Neuron (in vitro differentiated cells): ENCODE results near the gene SIN3A.
"Not testable (repeated sequence)": the region's sequence is repeated elsewhere in the genome, so short reads cannot be mapped to it uniquely, and the experiment has no call there.

Experiments
- H2AFZ ChIP-seq: one replicate; pipeline ENCODE4 v1.6.1; 2013; ENCODE audit warnings: low read depth, mild to moderate bottlenecking, inconsistent platforms, low read length, moderate library complexity
- H3K27me3 ChIP-seq: one replicate; pipeline ENCODE4 v1.6.1; 2013; ENCODE audit warnings: low read length; ENCODE audit not compliant: insufficient read depth
- H3K36me3 ChIP-seq: one replicate; pipeline ENCODE4 v1.6.1; 2013; ENCODE audit warnings: low read length; ENCODE audit not compliant: insufficient read depth
- H3K4me1 ChIP-seq: one replicate; pipeline ENCODE4 v1.6.1; 2013; ENCODE audit warnings: low read length; ENCODE audit not compliant: insufficient read depth
- H3K4me3 ChIP-seq: 2 replicates; pipeline ENCODE4 v1.5.1; 2013; ENCODE audit warnings: mild to moderate bottlenecking, low read length, moderate library complexity
- H3K9me3 ChIP-seq: one replicate; pipeline ENCODE4 v1.6.1; 2013; ENCODE audit warnings: low read length

The SIN3A gene

DNA sequence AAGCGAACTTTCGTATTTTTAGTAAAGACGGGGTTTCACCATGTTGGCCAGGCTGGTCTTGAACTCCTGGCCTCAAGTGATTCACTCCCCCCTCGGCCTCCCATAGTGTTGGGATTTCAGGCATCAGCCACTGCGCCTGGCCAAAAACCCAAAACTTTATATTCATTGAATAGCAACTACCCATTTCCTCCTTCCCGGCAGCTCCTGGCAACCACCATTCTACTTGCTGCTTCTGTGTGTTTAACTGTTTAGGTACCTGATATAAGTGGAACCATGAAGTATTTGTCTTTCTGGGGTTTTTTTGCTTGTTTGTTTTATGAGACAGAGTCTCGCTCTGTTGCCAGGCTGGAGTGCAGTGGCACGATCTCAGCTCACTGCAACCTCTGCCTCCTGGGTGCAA is 107.5 kb downstream of the SIN3A start:
- not testable (repeated sequence) for H3K27me3 ChIP-seq, H2AFZ ChIP-seq, H3K4me3 ChIP-seq, H3K9me3 ChIP-seq
- peaks cover 14% of the 10 kb centered on the region for H3K36me3 ChIP-seq
- peaks cover 15% of the 10 kb centered on the region for H3K4me1 ChIP-seq

GRCh38 chr15:75342221-75342620 is 109.3 kb downstream of the SIN3A start:
- Histone ChIP-seq H3K27me3 (no peaks in the 10 kb centered on the region), H3K36me3 (peaks cover 18% of the 10 kb centered on the region), H3K9me3 (no peaks in the 10 kb centered on the region), H3K4me3 (no peak overlapping the region), H2AFZ (no peak overlapping the region), H3K4me1 (peaks cover 4% of the 10 kb centered on the region)

GRCh38 chr15:75339531-75340240 is 111.8 kb downstream of the SIN3A start:
- no peaks in the 10 kb centered on the region for H3K9me3 ChIP-seq
- peaks cover 18% of the 10 kb centered on the region for H3K36me3 ChIP-seq
- peaks cover 12% of the 10 kb centered on the region for H3K4me1 ChIP-seq
- H2AFZ ChIP-seq = no peak overlapping the region
- H3K27me3 ChIP-seq = no peaks in the 10 kb centered on the region
- H3K4me3 ChIP-seq = no peak overlapping the region

DNA sequence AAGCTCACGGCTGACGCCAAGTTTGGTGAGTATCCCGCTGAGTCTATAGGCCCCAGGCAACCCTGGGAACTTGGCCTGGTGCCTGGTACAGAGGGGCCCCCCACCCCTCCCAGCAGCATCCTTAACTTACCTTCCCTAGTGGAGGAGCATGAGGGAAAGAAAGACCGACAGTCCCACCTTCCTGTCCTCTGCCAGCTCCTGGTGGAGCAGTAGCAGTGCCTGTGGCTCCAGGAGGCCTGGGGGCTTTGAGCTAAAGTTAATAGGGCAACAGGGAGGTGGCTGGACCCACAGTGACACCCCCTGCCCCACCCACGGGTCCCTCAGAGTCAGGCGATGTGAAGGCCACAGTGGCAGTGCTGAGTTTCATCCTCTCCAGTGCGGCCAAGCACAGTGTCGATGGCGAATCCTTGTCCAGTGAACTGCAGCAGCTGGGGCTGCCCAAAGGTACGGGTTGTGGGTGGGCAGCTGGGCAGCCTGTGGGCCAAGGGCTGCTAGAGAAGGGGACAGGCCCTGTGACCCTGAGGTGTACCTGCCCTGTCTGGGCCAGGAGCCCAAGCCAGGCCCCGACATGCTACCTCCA is 112.7 kb downstream of the SIN3A start:
- H3K27me3 ChIP-seq = no peaks in the 10 kb centered on the region
- H3K4me3 ChIP-seq = no peak overlapping the region
- peaks cover 18% of the 10 kb centered on the region for H3K36me3 ChIP-seq
- no peaks in the 10 kb centered on the region for H3K9me3 ChIP-seq
- no peak overlapping the region for H2AFZ ChIP-seq
- H3K4me1 ChIP-seq = peaks cover 12% of the 10 kb centered on the region

- Histone ChIP-seq H3K4me1 (peaks cover 12% of the 10 kb centered on the region), H2AFZ (peak within 1 kb of the TSS; percentile 96), H3K9me3 (no peaks in the 10 kb centered on the region), H3K27me3 (no peaks in the 10 kb centered on the region), H3K4me3 (peak within 1 kb of the TSS; percentile 81), H3K36me3 (peaks cover 18% of the 10 kb centered on the region)
Observed at GRCh38 chr15:75335705-75336355, 115.7 kb downstream of the SIN3A start, which contains the start of gene COMMD4. Gene COMMD4 (plus strand): TSS chr15:75336063. CDS start chr15:75336090, 27 bp downstream.

DNA sequence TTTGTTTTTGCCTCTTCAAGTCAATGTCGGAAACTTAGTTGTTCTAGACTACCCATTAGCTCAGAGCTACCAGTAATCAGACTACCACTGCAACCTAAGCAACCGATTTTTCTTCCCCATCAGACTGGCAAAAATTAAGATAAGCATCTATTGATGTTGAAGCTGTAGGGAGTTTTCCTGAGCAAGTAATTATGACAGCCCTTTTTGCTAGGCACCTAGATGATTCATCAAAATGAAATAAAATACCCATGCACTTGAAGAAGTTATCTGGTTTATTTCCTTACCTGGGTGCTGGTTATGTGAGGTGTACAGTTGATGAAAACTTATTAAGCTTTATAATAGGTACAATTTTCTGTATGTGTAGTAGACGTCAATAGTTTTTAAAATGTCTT is 116.2 kb downstream of the SIN3A start:
- peaks cover 1% of the 10 kb centered on the region for H3K27me3 ChIP-seq
- H3K9me3 ChIP-seq = no peaks in the 10 kb centered on the region
- H3K4me1 ChIP-seq = peaks cover 12% of the 10 kb centered on the region
- H2AFZ ChIP-seq = peak overlapping the region; percentile 96
- peaks cover 17% of the 10 kb centered on the region for H3K36me3 ChIP-seq
- peak overlapping the region; percentile 81 for H3K4me3 ChIP-seq

DNA sequence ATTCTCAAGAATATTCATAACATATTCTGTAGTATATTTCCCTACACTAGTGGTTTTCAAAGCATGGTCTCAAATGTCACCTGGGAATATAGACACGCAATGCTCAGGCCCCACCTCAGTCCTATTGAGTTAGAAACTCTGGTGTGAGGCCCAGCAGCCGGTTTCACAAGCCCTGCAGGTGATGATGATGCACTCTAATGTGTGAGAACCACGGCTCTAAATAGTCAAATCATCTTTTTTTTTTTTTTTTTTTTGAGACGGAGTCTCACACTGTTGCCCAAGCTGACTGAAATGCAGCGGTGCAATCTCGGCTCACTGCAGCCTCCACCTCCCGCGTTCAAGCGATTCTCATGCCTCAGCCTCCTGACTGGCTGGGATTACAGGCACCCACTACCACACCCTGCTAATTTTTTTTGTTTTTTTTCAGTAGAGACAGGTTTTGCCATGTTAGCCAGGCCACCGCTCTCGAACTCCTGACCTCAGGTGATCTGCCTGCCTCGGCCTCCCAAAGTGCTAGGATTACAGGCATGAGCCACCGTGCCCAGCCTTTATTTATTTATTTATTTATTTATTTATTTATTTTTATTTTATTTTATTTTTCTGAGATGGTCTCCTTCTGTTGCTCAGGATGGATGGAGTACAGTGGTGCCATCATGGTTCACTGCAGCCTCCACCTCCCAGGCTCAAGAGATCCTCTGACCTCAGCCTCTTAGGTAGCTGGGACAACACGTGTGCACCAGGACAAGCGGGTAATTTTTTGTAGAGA is 117.7 kb downstream of the SIN3A start:
- H2AFZ ChIP-seq, H3K27me3 ChIP-seq, H3K36me3 ChIP-seq, H3K9me3 ChIP-seq, H3K4me3 ChIP-seq: not testable (repeated sequence)
- peaks cover 12% of the 10 kb centered on the region for H3K4me1 ChIP-seq

GRCh38 chr15:75332093-75332492 is 119.4 kb downstream of the SIN3A start:
- not testable (repeated sequence) for H3K4me3 ChIP-seq, H2AFZ ChIP-seq, H3K36me3 ChIP-seq, H3K9me3 ChIP-seq
- H3K27me3 ChIP-seq = peaks cover 11% of the 10 kb centered on the region
- H3K4me1 ChIP-seq = peaks cover 11% of the 10 kb centered on the region

DNA sequence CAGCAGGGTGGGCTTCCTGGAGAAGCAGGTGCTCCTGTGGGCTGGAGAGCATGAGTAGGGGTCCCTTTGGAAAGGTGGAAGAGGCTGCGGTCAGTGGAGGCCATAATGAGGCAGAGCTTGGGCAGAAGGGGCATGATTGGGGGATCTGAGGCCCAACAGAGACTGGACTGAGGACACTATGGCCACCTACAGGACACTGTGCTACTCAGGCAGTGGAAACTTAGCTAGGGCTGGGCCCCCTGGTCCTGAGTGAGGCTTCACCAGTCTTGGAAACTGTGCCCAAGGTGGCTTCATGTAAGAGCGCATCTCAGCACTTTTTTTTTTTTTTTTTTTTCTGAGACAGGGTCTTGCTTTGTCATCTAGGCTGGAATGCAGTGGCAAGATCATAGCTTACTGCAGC is 121.9 kb downstream of the SIN3A start:
- H3K9me3 ChIP-seq = no peaks in the 10 kb centered on the region
- H2AFZ ChIP-seq = no peak overlapping the region
- peaks cover 15% of the 10 kb centered on the region for H3K27me3 ChIP-seq

GRCh38 chr15:75328493-75329314 is 122.8 kb downstream of the SIN3A start:
- Histone ChIP-seq H3K4me3 (no peak overlapping the region), H3K27me3 (peaks cover 15% of the 10 kb centered on the region), H3K9me3 (no peaks in the 10 kb centered on the region), H2AFZ (no peak overlapping the region), H3K36me3 (no peaks in the 10 kb centered on the region), H3K4me1 (no peaks in the 10 kb centered on the region)

More for the DNA sequence above, 121.9 kb downstream of the SIN3A start:
- no peaks in the 10 kb centered on the region for H3K36me3 ChIP-seq
- H3K4me1 ChIP-seq = no peaks in the 10 kb centered on the region
- H3K4me3 ChIP-seq = no peak overlapping the region

GRCh38 chr15:75327491-75327890 is 124.0 kb downstream of the SIN3A start:
- no peaks in the 10 kb centered on the region for H3K9me3 ChIP-seq
- H3K4me3 ChIP-seq = no peak overlapping the region
- no peaks in the 10 kb centered on the region for H3K4me1 ChIP-seq
- H2AFZ ChIP-seq = no peak overlapping the region
- H3K27me3 ChIP-seq = peaks cover 15% of the 10 kb centered on the region
- no peaks in the 10 kb centered on the region for H3K36me3 ChIP-seq

- no peak overlapping the region for H2AFZ ChIP-seq
- no peak overlapping the region for H3K4me3 ChIP-seq
- H3K27me3 ChIP-seq = peaks cover 15% of the 10 kb centered on the region
- H3K36me3 ChIP-seq = no peaks in the 10 kb centered on the region
- no peaks in the 10 kb centered on the region for H3K4me1 ChIP-seq
- no peaks in the 10 kb centered on the region for H3K9me3 ChIP-seq
Observed at GRCh38 chr15:75327005-75327404, 124.5 kb downstream of the SIN3A start.
